ENCODE results near the gene PCDHGA11.
"Not testable (repeated sequence)": the region's sequence is repeated elsewhere in the genome, so short reads cannot be mapped to it uniquely, and the experiment has no call there.

The PCDHGA11 gene

DNA sequence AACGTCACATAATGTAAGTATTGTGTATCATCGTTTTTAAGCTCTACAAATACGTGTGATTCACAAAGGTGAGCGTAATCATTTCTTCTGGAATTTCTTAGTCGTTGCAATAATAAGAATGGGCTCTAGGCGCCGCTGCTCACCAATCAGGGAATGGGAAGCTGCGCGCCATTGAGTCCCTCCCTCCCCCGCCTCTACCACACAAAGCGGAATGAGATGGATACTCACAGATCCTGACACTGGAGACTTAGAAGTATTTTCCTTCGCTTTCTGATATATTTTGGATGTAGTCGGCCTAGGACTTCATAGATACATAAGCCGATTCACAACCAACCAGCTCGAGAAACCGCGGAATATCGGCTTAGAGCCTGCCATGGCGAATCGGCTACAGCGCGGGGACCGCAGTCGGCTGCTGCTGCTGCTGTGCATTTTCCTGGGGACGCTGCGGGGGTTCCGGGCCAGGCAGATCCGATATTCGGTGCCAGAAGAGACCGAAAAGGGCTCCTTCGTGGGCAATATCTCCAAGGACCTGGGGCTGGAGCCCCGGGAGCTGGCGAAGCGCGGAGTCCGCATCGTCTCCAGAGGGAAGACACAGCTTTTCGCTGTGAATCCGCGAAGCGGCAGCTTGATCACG lies at the start of gene PCDHGA11:
PCDHGA11 (plus strand) TSS at position 197 of the 634 bp plus-strand sequence; CDS start at position 374, 177 bp downstream.
- DNase-seq (ENCODE audit: low spot score): peak; percentile 42

DNA sequence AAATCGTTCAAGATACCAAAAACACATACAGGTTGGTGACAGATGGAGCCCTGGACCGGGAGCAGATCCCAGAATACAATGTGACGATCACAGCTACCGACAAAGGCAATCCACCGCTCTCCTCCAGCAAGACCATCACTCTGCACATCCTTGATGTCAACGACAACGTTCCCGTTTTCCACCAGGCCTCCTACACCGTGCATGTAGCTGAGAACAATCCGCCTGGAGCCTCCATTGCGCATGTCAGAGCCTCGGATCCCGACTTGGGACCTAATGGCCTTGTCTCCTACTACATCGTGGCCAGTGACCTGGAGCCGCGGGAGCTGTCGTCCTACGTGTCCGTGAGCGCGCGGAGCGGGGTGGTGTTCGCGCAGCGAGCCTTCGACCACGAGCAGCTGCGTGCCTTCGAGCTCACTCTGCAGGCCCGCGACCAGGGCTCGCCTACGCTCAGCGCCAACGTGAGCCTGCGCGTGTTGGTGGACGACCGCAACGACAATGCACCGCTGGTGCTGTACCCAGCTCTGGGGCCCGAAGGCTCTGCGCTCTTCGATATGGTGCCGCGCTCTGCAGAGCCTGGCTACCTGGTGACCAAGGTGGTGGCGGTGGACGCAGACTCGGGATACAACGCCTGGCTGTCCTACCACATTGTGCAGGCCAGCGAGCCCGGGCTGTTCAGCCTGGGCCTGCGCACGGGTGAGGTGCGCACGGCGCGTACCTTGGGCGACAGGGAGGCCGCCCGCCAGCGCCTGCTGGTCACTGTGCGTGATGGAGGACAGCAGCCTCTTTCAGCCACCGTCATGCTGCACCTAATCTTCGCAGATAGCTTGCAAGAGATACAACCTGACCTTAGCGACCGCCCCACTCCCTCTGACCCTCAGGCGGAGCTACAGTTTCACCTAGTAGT lies 49.0 kb upstream of the PCDHGA11 start:
- DNase-seq (ENCODE audit: low spot score): no peak

DNA sequence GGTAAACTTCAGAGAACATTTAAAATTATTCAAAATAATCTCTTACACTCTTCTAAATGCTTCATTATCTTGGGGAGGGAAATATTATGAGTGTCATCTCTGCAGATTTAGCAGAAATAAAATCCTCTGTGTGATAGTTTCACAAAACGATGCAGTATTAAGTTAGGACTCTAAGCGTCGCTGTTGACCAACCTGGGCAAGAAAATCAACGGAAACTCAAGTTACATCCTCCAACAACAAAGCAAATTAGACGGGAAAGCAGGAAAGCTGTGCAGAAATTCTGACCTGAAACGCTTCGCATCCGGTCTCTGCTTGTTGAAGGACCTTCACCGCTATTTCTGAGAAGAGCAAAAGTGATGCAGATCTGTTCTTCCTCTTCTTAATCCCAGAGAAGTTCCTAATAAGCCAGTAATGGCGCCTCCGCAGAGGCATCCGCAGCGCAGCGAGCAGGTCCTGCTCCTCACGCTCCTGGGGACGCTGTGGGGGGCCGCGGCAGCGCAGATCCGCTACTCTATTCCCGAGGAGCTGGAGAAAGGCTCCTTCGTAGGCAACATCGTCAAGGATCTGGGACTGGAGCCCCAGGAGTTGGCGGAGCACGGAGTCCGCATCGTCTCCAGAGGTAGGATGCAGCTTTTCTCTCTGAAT lies 47.1 kb upstream of the PCDHGA11 start, which contains the start of gene PCDHGA6:
PCDHGA6 (plus strand) TSS at position 219 of the 645 bp plus-strand sequence; CDS start at position 412, 193 bp downstream.
- no peak for DNase-seq (ENCODE audit: low spot score)

DNA sequence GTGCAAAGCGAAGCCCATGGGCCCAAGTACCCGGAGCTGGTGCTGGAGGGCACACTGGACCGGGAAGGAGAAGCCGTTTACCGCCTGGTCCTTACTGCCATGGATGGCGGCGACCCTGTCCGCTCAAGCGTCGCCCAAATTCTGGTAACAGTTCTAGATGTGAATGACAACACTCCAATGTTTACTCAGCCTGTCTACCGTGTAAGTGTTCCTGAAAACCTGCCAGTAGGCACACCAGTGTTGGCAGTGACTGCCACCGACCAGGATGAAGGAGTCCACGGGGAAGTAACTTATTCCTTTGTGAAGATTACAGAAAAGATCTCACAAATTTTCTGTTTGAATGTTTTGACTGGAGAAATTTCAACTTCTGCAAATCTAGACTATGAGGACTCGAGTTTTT lies 46.2 kb upstream of the PCDHGA11 start:
- no peak for DNase-seq (ENCODE audit: low spot score)

DNA sequence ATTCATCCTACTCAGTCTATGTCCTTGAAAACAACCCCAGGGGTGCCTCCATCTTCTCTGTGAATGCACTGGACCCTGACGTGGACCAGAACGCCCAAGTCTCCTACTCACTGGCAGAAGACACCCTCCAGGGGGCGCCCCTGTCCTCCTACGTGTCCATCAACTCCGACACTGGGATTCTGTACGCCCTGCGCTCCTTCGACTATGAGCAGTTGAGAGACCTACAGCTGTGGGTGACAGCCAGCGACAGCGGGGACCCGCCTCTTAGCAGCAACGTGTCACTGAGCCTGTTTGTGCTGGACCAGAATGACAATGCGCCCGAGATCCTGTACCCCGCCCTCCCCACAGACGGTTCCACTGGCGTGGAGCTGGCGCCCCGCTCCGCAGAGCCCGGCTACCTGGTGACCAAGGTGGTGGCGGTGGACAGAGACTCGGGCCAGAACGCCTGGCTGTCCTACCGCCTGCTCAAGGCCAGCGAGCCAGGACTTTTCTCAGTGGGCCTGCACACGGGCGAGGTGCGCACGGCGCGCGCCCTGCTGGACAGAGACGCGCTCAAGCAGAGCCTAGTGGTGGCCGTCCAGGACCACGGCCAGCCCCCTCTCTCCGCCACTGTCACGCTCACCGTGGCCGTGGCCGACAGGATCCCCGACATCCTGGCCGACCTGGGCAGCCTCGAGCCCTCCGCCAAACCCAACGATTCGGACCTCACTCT lies 45.3 kb upstream of the PCDHGA11 start:
- DNase-seq (ENCODE audit: low spot score): not testable (repeated sequence)

DNA sequence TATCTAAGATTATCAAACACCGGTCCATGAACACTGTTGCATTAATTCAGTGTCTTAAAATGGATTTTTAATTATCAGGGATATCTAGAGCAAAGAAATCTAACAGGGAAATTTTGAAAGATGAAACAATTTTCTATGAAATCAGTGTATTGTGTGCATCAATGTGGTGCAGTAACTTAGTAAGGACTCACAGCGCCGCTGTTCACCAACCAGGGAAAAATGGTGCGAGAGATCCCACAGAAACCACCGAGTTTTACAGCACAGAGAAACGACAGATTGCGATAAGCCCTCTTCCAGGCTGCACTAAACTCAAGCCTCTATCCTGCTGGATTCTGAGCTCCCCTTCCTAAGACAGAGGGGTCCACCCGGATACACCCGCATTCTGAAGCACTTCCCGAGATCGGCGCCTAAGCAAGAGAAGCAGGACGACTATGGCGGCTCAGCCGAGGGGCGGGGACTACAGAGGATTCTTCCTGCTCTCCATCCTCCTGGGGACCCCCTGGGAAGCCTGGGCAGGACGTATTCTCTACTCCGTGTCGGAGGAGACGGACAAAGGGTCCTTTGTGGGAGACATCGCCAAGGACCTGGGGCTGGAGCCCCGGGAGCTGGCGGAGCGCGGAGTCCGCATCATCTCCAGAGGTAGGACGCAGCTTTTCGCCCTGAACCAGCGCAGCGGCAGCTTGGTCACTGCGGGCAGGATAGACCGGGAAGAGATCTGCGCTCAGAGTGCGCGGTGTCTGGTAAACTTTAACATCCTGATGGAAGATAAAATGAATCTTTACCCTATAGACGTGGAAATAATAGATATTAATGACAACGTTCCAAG lies 38.2 kb upstream of the PCDHGA11 start, which contains the start of gene PCDHGA7:
PCDHGA7 (plus strand) TSS at position 274 of the 826 bp plus-strand sequence; CDS start at position 432, 158 bp downstream.
- no peak for DNase-seq (ENCODE audit: low spot score)

DNA sequence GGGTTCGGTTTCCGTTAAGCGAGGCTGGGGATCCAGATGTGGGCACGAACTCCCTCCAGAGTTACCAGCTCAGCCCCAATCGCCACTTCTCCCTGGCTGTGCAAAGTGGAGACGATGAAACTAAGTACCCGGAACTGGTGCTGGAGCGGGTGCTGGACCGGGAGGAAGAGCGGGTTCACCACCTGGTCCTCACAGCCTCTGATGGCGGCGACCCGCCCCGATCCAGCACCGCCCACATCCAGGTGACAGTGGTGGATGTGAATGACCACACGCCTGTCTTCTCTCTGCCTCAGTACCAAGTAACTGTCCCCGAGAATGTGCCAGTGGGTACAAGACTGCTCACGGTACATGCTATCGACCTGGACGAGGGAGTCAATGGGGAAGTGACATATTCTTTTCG lies 37.5 kb upstream of the PCDHGA11 start:
- no peak for DNase-seq (ENCODE audit: low spot score)

DNA sequence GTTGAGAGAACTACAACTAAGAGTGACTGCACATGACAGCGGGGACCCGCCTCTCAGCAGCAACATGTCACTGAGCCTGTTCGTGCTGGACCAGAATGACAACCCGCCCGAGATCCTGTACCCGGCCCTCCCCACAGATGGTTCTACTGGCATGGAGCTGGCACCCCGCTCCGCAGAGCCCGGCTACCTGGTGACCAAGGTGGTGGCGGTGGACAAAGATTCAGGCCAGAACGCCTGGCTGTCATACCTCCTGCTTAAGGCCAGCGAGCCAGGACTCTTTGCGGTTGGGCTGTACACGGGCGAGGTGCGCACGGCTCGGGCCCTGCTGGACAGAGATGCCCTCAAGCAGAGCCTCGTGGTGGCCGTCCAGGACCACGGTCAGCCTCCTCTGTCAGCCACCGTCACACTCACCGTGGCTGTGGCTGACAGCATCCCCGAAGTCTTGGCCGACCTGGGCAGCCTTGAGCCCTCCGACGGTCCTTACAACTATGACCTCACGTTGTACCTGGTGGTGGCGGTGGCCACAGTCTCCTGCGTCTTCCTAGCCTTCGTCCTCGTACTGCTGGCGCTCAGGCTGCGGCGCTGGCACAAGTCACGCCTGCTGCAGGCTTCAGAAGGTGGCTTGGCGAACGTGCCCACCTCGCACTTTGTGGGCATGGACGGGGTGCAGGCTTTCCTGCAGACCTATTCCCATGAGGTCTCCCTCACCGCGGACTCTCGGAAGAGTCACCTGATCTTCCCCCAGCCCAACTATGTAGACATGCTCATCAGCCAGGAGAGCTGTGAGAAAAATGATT lies 36.2 kb upstream of the PCDHGA11 start:
- no peak for DNase-seq (ENCODE audit: low spot score)

DNA sequence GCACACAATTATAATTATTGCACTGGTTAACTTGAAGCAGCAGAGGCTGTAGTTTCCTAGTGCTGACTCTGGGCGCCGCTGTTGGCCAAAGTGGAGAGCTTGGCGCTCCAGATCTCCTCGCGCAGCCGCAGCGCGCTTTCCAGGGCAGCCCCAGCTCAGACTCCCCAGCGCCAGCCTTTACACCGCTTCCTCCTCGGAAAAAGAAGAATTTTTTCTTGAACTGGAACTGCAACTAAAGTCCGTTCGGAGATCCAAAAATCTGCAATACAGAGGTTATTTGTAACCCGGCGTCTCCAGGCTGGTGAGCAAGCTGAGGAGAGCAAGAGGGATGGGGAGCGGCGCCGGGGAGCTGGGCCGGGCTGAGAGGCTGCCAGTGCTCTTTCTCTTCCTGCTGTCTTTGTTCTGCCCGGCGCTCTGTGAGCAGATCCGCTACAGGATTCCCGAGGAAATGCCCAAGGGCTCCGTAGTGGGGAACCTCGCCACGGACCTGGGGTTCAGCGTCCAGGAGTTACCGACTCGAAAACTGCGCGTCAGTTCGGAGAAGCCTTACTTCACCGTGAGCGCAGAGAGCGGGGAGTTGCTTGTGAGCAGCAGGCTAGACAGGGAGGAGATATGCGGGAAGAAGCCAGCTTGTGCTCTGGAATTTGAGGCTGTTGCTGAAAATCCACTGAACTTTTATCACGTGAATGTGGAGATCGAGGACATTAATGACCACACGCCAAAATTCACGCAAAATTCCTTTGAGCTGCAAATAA lies 33.1 kb upstream of the PCDHGA11 start, which contains the start of gene PCDHGB4:
PCDHGB4 (plus strand) TSS at position 142 of the 755 bp plus-strand sequence; CDS start at position 329, 187 bp downstream.
- DNase-seq (ENCODE audit: low spot score): not testable (repeated sequence)

DNA sequence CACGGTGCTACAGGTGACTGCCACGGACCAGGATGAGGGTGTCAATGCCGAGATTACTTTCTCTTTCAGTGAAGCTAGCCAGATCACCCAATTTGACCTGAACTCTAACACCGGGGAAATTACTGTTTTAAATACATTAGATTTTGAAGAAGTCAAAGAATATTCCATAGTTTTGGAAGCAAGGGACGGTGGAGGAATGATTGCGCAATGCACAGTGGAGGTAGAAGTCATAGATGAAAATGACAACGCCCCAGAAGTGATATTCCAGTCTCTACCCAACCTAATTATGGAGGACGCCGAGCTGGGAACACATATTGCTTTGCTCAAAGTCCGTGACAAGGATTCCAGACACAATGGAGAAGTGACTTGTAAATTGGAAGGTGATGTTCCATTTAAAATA lies 32.2 kb upstream of the PCDHGA11 start:
- DNase-seq (ENCODE audit: low spot score): no peak

DNA sequence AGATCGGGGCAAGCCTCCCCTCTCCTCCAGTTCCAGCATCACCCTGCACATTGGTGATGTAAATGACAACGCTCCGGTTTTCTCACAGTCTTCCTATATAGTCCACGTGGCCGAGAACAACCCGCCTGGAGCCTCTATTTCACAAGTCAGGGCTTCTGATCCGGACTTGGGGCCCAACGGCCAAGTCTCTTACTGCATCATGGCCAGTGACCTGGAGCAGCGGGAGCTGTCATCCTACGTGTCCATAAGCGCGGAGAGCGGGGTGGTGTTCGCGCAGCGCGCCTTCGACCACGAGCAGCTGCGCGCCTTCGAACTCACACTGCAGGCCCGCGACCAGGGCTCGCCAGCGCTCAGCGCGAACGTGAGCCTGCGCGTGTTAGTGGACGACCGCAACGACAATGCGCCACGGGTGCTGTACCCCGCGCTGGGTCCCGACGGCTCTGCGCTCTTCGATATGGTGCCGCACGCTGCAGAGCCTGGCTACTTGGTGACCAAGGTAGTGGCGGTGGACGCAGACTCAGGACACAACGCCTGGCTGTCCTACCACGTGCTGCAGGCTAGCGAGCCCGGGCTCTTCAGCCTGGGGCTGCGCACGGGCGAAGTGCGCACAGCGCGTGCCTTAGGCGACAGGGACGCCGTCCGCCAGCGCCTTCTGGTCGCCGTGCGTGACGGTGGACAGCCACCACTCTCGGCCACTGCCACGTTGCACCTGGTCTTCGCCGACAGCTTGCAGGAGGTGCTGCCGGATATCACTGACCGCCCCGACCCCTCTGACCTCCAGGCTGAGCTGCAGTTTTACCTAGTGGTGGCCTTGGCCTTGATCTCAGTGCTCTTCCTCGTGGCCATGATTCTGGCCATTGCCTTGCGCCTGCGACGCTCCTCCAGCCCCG lies 31.5 kb upstream of the PCDHGA11 start:
- no peak for DNase-seq (ENCODE audit: low spot score)

DNA sequence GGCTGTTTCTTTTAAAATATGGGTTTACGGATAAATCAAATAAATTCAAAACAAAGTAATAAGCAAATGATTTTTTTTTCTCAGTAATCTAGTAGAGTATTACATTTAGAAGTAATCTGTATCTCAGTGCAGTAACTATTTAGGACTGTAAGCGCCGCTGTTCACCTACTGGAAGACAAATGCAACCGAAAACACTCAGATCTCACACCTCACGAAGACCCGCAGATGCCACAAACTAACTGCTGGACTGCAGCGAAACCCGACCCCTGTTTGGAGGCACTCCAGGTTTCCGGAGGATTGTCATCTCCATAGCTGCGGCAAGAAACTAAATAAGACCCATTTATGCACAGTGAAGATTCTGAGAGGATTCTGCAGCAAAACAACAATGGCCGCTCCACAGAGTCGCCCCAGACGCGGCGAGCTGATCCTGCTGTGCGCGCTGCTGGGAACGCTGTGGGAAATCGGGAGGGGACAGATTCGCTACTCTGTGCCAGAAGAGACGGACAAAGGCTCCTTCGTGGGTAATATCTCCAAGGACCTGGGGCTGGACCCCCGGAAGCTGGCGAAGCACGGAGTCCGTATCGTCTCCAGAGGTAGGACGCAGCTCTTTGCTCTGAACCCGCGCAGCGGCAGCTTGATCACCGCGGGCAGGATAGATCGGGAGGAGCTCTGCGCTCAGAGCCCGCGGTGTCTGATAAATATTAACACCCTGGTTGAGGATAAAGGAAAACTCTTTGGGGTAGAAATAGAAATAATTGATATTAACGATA lies 28.2 kb upstream of the PCDHGA11 start, which contains the start of gene PCDHGA8:
PCDHGA8 (plus strand) TSS at position 205 of the 770 bp plus-strand sequence; CDS start at position 386, 181 bp downstream.
- DNase-seq (ENCODE audit: low spot score): no peak

DNA sequence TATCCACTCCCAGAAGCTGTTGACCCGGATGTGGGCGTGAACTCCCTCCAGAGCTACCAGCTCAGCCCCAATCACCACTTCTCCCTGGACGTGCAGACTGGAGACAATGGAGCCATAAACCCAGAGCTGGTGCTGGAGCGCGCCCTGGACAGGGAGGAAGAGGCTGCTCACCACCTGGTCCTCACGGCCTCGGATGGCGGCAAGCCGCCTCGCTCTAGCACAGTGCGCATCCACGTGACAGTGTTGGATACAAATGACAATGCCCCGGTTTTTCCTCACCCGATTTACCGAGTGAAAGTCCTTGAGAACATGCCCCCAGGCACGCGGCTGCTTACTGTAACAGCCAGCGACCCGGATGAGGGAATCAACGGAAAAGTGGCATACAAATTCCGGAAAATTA lies 27.6 kb upstream of the PCDHGA11 start:
- DNase-seq (ENCODE audit: low spot score): no peak

DNA sequence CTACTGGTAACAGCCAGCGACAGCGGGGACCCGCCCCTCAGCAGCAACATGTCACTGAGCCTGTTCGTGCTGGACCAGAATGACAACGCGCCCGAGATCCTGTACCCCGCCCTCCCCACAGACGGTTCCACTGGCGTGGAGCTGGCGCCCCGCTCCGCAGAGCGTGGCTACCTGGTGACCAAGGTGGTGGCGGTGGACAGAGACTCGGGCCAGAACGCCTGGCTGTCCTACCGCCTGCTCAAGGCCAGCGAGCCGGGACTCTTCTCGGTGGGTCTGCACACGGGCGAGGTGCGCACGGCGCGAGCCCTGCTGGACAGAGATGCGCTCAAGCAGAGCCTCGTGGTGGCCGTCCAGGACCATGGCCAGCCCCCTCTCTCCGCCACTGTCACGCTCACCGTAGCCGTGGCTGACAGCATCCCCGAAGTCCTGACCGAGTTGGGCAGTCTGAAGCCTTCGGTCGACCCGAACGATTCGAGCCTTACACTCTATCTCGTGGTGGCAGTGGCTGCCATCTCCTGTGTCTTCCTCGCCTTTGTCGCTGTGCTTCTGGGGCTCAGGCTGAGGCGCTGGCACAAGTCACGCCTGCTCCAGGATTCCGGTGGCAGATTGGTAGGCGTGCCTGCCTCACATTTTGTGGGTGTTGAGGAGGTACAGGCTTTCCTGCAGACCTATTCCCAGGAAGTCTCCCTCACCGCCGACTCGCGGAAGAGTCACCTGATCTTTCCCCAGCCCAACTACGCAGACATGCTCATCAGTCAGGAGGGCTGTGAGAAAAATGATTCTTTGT lies 26.3 kb upstream of the PCDHGA11 start:
- not testable (repeated sequence) for DNase-seq (ENCODE audit: low spot score)

DNA sequence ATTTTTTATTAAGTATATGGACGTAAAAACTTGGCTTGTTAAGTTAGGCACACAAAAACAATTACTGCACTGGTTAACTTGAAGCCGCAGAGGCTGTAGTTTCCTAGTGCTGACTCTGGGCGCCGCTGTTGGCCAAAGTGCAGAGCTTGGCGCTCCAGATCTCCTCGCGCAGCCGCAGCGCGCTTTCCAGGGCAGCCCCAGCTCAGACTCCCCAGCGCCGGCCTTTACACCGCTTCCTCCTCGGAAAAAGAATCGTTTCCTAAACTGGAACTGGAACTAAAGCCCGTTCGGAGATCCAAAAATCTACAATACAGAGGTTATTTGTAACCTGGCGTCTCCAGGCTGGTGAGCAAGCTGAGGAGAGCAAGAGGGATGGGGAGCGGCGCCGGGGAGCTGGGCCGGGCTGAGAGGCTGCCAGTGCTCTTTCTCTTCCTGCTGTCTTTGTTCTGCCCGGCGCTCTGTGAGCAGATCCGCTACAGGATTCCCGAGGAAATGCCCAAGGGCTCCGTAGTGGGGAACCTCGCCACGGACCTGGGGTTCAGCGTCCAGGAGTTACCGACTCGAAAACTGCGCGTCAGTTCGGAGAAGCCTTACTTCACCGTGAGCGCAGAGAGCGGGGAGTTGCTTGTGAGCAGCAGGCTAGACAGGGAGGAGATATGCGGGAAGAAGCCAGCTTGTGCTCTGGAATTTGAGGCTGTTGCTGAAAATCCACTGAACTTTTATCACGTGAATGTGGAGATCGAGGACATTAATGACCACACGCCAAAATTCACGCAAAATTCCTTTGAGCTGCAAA lies 22.9 kb upstream of the PCDHGA11 start, which contains the start of gene PCDHGB5:
PCDHGB5 (plus strand) TSS at position 192 of the 796 bp plus-strand sequence; CDS start at position 373, 181 bp downstream.
- DNase-seq (ENCODE audit: low spot score): not testable (repeated sequence)
